LHCN-M2 (cell line): ENCODE measurements around the gene METTL8. TPM values are rescaled to one million over a fixed set of nuclear protein-coding genes. Genes with fewer than 3 reads are reported as not detected.

ENCODE experiments used
- DNase-seq: peaks from one replicate; pipeline ENCODE4 v3.0.0-alpha.2; 2012; ENCODE audit warnings: low read depth
- polyA plus RNA-seq: library from polyadenylated mRNA; unstranded; fragments of >200 nt; gene quantifications from one replicate; pipeline ENCODE4 v1.2.1, GENCODE V29; 2012; ENCODE audit warnings: missing spikeins
- total RNA-seq: library from RNA; depleted of rRNA; stranded (reverse); fragments of >200 nt; gene quantifications from 2 replicates; pipeline ENCODE4 v1.2.3, GENCODE V29; 2014; rRNA removed

METTL8 gene, protein sequence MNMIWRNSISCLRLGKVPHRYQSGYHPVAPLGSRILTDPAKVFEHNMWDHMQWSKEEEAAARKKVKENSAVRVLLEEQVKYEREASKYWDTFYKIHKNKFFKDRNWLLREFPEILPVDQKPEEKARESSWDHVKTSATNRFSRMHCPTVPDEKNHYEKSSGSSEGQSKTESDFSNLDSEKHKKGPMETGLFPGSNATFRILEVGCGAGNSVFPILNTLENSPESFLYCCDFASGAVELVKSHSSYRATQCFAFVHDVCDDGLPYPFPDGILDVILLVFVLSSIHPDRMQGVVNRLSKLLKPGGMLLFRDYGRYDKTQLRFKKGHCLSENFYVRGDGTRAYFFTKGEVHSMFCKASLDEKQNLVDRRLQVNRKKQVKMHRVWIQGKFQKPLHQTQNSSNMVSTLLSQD
- 24.9 and 32.1 TPM in 2 replicates for total RNA-seq
- polyA plus RNA-seq: 7.5 TPM

DNA sequence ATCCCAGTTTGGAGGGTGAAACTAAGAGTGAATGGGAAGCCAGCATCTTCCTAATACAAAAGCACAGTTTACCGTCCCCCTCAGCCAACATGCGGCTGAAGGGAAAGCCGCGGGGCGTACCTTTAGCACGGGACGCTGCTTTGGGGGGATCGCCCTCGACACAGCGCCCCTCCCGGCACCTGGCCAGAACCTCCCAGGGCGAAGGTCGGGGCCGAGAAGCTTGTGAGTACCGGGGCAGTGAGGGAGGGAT lies at the start of gene METTL8:
METTL8 (minus strand) TSS at position 228 of the 250 bp plus-strand sequence. CDS start 41,805 bp downstream, outside the sequence.
- no peak for DNase-seq

DNA sequence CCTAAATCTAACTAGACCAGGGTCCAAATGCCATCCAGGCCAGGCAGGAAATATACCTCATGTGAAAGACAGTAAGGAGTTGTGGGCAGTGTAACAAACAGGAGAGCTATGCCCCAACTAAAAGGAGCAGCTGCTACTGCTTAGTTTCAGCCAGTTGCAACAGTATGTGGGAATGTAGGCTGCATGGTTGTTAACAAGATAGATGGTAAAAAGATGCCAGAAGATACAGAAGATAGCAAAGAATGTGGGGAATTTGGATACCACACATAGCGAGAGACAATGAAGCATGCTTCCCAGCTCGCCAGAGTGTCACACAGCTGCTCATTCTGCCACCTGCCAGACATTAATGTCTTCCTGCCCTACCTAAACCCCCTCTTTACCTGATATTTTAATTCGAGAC lies 49.1 kb upstream of the METTL8 start:
- peak; percentile 33 for DNase-seq

DNA sequence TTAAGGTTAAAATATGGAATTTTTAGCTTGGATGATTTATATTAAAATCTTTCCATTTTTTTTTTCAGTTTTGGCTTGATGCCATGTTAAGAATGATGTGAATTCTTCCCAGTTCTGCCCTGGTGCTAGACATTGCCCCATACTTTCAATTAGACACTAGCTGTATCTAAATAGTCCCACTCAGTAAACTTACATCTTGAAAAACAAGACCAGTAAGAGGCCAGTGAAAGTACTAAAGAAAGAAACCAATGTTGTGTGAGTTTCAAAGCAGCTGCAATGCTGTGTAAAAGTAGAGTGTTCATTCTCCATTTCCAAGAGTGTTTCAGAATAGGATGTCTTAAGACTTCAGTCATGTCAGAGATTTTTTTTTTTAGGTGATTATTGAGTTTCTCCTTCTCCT lies 48.5 kb upstream of the METTL8 start:
- DNase-seq: no peak

DNA sequence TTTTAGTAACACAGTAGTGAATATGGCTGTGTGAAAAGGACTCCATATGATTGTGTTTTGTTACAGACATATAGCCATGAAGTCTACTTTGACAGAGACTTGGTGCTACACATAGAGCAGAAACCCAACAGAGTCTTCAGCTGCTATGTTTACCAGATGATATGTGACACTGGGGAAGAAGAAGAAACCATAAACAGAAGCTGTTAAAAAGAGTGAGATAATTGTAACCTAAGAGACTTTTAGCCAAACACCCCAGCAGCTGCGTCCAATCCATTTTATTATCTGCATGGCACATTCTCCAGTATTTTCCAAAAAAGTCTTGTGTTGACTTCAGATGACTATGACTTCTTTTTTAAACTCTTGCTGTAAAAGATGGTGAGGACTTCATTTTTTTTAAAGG lies 47.1 kb upstream of the METTL8 start:
- peak; percentile 3 for DNase-seq

DNA sequence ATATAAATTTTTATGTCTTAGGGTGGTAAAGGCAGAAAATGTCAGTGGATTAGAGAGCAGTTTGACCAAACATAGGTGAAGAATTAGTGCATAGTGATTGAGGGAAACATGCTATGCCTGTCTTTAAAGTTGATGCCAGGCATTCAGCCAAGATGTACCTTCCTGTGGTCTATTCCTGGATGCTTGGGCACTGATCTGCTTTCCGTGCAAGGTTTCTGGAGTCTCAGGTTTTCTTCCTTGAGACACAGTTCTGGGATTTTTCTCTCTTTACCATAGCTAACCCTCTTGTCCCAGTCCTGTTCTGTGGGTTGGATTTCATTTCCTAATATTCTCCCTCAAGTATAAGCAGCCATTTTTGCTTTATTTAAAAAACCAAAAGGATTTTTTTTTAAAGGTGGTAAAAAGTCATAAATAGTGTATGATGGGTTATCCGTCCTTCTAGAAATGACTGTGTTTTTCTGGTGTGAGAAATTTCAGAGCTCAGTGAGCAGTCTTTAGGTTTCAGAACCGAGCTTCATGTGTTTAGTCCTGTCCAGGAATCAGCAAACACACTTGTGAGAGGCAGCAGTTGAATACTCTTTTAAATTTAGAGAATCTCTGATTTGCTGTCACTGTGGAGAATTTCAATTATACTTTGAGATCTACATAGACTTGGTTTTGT lies 45.5 kb upstream of the METTL8 start:
- no peak for DNase-seq

DNA sequence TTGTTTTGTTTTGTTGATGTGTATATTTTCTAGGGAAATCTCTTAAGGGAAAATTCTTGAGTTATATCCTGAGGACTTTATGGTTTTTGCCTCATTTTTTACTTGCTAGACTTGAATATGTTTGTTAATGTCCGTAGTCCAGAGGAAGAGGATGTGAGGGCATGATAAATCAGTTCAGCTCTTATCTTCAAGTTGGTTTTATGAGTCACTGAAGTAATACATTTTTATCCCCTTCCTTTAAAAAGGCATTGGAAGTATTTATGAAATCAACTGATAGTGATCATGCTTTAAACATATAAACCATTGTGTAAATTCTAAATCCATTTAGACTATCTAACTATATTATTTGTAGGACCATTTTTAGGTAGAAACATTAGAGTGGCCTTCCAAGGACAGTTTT lies 44.6 kb upstream of the METTL8 start:
- DNase-seq: no peak

DNA sequence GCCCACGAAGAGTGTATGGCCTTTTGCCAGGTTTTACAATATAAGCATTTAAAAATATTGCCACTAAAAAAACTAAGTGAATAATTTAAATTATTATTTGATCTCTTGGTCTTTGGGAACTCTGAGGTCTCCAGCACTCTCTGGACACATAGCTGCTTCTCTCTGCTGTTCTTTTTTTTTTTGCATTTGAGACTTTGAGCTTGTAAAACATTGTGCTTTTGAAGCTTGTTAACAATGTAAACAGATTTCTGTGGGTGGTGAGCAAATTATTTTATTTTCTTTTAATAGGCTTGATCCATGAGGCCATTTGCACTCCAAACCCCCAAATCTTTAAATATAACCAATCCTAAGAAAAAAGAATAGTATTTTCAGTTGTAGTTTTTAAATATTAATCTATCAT lies 42.2 kb upstream of the METTL8 start:
- DNase-seq: no peak

DNA sequence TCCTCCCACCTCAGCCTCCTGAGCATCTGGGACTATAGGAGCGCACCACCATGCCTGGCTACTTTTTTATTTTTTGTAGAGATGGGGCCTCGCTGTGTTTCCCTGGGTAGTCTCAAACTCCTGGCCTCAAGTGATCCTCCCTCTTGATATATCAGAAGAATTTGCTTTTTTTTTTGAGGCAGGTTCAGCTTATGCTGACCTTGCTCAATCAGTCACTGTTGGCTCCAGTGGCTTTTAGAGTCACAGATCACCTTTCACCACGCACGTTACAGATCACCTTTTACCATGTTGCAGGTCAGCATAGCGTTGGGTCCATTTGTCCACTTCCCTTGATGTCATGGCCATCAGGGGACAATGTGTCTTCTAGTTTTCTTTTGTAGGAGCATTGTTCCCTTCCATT lies 36.3 kb upstream of the METTL8 start:
- no peak for DNase-seq

DNA sequence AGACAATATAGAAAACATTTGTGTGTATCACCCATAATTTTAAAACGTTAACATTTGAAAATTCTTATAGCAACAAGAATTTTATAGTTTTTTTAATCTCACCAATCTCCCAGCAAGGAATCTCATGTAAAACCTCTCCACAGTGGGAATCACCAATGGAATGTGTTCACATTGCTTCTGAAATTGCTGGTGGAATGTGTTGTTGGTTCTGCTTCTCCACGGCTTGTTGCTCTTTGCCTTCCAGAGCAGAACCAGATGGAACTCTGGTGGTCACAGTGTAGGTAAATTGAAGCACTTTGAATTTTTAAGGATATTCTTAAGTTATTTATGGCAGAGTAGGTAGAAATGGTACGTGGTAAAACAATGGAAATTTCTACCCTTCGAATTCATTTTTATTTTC lies 35.4 kb upstream of the METTL8 start:
- DNase-seq: no peak

DNA sequence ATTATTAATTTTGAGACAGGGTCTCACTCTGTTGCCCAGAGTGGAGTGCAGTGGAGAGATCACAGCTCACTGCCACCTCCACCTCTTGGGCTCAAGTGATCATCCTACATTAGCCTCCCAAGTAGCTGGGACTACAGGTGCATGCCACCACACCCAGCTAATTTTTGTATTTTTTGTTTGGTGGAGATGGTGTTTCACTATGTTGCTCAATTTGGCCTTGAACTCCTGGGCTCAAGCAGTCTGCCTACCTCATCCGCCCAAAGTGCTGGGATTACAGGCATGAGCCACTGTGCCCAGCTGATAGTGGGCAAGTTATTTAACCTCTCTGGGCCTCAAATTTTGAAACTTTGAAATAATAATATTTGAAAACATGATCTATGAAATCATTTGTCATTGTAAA lies 26.7 kb upstream of the METTL8 start:
- DNase-seq: no peak

DNA sequence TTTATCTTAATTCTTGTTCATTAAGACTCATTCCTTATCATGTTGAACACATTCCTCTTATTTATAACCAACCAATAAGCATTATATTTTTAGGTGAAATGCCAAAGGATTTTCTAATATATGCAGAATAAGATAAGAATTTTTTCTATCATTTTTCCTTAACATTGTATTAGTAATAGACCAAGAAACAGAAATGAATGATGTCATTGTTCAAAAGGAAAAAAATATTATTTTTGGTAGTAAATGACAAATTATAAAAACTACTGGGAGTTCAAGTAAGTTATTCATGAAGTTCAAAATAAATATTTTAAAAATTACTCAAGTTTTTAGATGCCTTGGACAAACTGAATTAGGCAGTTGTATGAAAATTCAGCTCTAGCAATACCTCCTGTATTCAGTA lies 25.7 kb upstream of the METTL8 start:
- no peak for DNase-seq

DNA sequence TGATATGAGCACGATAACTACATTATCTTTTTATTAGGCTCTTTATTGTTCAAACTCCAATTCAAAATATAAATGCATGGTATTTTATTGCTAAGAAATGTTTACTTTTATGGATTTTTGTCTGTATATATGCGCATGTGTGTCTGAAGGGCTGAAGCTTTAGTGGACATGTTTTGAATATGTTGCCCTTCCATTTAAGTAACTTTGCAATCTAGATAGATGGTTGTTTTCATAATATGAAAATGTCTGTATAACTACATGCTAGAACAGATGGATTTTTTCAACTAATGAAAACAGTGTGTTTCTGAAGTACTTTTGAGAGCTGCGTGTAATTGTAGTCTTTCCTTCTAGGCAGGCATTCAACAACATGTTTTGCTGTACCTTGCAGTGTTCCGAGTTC lies 19.0 kb upstream of the METTL8 start:
- no peak for DNase-seq

DNA sequence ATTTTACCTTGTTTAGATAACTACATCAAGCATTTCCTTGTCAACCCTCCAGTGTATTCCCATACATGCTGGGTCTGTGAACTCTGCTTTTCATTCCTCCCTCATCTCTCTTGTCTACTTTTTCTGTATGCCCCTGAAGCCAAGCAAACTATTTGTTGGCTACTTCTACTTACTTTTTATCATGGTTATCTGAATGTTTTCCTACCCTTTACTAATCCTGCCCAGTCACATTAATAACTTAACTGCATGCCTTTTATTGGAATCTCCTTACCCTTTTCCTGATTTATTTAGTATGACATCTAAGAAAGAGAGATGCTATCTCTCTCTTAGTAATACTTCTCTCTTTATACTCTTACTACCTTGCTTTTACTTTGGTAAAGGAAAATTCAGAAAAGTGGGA lies 17.3 kb upstream of the METTL8 start:
- DNase-seq: no peak

DNA sequence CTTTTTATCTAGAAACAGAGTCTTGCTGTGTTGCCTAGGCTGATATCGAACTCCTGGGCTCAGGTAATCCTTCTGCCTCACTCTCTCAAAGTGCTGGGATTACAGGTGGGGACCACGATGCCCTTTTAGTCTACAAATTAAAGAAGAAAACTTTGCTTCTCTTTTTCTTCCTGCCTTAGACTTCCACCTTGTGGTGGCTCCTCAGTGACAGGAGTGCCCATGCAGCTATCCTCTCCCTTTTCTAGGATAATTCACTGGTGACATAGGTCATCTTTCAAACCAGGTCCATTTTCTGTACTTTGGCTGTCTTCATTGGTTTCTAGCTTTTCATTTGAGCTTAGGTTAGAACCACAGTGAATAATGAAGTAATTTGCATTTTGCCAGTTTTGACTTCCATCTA lies 13.9 kb upstream of the METTL8 start:
- no peak for DNase-seq

DNA sequence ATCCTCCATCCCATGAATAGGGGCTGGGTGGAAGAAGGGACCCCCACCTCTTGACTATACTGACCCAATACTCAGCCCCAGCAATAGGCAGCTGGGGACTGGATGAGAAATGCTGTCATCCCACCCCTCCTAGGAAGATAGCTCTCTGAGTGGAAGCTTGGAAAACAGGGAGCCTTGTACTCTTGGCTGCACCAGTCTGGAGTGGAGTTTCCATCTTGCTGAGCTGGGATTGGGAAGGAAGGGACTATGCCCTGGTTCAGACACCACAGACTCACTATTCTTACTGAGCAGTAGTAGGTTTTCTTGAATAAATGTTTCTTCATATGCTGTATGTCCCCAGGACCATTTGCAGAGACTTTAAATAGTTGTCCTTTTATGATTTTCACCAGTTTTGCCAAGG lies 7.7 kb upstream of the METTL8 start:
- DNase-seq: no peak

DNA sequence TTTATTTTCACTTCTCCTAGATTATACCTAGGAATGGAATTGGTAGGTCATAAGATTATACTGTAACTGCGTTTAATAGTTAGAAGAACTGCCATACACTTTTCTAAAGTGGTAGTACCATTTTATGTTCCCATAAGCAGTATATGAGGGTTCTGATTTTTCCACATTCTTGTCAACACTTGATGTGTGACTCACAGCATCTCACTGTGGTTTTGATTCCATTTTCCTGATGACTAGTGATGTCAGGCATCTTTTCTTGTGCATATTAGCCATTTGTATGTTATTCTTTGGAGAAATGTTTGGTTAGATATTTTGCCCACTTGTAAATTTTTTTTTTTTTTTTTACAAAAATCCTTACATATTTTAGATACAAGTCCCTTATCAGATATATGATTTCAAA lies 2.5 kb upstream of the METTL8 start:
- peak; percentile 94 for DNase-seq

DNA sequence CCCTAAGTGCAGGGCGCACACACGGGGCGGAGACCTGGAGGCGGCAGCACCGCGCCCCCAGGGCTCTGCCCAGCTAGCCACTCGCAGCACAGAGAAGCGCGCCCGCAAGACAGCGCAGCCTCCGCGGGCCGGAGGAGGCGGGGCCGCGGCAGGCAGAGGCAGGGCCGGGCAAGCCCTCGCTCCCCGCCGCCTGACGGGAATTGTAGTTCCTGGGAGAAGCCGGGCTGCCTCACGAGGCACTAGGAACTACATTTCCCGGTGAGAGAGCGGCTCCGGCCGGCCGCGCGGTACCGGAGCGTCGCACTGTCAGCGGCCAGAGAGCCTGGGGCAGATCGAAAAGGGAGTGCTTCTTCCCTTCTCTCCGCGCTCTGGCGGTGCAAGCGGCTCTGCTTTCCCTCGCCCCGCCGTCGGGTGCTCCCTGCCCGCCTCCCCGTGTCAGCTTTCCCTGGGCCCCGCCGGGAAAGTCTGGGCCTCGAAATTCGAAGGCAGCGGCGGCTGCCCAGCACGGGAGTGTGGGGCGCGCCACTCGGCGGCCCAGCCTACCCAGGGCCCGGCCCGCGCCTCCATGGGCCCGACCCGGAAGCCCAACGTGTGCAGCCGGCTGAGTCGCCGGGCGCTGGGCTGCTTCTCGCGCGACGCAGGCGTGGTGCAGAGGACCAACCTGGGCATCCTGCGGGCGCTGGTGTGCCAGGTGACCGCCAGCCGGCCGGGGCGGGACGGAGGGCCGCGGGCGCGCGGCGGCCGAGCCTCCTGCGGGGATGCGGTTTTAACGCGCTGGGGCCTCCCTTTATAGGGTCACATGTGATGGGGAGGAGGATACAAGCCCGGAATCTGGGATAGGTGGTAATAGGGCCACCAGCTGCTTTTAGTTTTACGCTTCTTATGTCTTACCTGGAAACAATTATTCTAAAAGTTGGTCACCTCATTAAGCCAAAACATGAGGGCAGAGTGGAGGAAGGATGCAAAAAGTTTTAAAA lies 511 bp upstream of the METTL8 start, which contains the start of gene DCAF17:
DCAF17 (plus strand) TSS at position 214 of the 977 bp plus-strand sequence; CDS start at position 566, 352 bp downstream.
- DNase-seq: peak; percentile 95

DNA sequence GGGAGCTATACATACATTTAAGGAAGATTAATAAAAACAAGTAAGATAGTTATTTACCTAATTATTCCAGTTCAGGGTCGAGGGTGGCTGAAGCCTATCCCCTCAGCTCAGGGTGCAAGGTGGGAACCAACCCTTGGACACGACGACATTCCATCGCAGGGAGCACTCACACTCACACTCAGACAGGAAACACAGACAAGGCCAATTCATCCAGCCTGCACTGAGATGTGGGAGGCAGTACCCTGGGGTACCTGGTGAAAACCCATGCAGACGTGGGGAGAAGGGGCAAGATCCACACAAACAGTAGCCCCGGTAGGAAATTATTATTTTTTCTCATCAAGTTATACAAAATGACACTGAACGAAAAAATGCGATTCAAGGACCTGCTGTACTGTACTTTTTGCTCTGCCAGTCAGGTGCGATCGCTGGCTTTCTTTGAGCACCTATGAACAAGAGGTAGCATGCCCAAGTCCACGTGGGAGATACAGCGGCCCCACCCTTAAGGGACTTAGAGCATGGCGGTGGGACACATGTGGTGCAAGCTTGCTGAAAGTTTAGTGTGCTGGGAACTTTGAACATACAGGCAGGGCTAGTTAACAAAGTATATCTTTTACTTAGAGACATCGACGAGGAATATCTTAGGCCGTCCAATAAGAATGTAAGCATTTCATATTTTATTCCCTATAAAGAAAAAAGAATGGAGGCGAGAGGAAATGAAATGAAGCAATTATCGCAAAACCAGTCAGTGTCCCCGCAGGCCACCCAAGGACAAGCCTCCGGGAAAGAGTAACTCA lies 624 bp downstream of the METTL8 start:
- DNase-seq: peak; percentile 37

DNA sequence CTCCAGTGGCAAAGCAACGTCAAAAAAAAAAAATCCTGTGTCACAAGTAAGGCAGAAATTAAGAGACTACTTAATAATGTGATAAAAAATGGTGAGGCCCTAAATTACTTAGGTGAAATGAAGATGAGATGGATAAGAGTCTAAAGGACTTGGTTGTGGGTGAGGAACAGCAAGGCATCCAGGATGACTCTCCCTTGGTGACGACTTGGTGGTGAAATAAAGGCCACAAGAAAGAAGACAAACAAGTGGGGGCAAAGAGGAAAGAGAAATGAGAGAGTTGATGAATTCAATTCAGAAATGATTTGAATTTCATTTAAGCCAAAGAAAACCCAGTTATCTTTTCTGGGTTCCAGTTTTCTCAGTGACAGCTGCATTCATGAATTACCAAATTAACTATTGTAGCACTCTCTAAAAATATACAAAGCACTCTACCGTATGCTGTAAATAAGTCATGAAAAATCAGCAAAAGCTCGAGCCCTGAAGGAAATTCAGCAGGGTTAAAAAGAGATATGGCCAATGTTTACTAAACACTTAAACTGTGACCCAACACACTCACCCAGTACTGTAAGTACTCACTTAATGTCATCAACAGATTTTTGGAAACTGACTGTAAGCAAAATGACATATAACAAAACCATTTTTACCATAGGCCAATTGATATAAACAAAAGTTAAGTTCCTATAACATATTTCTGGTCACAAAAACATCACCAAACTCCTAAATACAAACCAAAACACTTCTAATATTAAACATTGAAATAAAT lies 1.4 kb downstream of the METTL8 start:
- DNase-seq: no peak

DNA sequence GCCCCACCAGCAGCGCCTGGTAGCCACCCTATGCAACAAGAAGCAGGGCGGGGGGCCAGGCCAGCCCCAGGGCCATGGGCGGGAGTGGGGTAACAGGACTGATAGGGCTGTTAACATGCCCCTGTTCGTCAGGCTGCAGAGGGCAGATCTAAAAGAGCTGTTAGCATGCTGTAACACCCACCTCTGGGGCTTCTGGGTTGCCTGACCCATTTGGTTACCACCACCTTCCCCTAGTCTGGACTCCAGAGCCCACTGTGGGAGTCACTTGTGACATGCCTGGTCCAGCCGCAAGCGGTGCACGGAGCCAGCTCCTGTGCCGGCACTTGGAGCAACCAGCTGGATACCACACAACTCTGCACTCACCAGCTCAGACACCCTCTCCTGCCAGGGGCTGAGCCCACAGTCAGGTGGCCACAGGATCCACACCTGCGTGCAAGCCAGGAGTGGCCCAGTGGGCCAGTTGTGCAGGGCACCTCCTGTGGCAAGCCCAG lies 2.1 kb downstream of the METTL8 start:
- no peak for DNase-seq
